ENCODE results near the gene OR51S1. TPM values are rescaled to one million over a fixed set of nuclear protein-coding genes. Genes with fewer than 3 reads are reported as not detected.
"Not testable (repeated sequence)": the region's sequence is repeated elsewhere in the genome, so short reads cannot be mapped to it uniquely, and the experiment has no call there.

OR51S1 gene, protein sequence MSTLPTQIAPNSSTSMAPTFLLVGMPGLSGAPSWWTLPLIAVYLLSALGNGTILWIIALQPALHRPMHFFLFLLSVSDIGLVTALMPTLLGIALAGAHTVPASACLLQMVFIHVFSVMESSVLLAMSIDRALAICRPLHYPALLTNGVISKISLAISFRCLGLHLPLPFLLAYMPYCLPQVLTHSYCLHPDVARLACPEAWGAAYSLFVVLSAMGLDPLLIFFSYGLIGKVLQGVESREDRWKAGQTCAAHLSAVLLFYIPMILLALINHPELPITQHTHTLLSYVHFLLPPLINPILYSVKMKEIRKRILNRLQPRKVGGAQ
- total RNA-seq: not detected

DNA sequence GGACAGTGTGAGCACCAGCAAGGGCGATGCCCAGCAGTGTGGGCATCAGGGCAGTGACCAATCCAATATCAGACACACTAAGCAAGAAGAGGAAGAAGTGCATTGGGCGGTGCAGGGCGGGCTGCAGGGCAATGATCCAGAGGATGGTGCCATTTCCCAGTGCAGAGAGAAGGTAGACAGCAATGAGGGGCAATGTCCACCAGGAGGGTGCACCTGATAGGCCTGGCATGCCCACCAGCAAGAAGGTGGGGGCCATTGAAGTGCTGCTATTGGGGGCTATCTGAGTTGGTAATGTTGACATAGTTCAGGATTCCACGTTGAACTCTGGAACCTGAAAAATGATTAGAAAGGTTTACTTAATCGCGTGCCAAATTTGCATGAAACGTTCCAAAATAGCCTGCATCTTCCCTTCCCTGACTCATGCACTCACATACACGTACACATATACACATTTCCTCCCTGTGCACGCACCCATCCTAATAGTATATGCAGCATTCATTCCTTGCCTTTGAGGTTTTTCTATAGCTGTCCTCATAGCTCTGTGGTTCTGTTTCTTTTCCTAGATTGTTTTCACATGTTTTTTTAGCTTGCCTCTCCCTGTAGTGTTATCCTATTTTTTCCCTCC is at the start of gene OR51S1:
Gene OR51S1, minus strand, starts transcription at position 301 of the 625 bp plus-strand sequence. Its CDS starts 0 bp downstream, at position 301.
- Mint-ChIP-seq H3K9me3 (ENCODE audit: low read depth) (no peaks in the 10 kb centered on the region), H3K36me3 (no peaks in the 10 kb centered on the region), H3K4me3 (no peak within 1 kb of the TSS), H3K27me3 (peaks cover 2% of the 10 kb centered on the region), H3K4me1 (no peaks in the 10 kb centered on the region), H3K27ac (no peak within 1 kb of the TSS)
- no peak for ATAC-seq
- DNase-seq: no peak
- CTCF ChIA-PET: no interaction called here

DNA sequence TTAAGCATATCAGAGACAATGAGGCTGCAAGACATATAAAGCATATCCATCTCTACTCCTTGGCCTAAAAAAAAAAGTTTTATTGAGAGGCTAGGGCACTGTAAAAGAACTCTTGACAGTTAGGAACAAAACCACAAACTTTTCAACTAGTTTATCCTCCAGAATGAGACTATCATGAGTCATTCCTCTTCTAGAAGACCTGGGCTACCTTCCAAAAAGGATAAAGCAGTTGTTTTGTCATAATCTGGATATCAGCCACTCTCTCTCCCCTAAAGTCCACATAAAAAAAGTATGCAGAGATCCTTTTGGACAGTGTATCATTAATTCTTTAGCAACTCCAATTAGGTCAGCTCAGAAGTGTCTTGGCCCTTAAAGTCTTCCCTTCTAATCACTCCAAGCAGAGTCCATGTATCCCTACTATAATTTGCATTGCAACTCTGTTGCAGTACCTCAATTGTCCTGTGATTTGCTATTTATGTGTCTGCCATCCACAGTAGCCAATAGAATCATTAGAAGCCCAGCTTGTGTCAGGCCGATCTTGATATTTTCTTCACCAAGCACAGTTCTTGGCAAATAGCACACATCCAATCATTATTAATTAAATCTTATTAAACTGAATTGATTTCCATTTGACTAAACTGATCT is 43.1 kb upstream of the OR51S1 start:
- DNase-seq (no peak), ATAC-seq (no peak)
- Mint-ChIP-seq H3K4me3 (no peak overlapping the region), H3K9me3 (ENCODE audit: low read depth) (no peaks in the 10 kb centered on the region), H3K27ac (no peak overlapping the region), H3K36me3 (no peaks in the 10 kb centered on the region), H3K27me3 (no peaks in the 10 kb centered on the region), H3K4me1 (no peaks in the 10 kb centered on the region)
- CTCF ChIA-PET: no interaction called here

DNA sequence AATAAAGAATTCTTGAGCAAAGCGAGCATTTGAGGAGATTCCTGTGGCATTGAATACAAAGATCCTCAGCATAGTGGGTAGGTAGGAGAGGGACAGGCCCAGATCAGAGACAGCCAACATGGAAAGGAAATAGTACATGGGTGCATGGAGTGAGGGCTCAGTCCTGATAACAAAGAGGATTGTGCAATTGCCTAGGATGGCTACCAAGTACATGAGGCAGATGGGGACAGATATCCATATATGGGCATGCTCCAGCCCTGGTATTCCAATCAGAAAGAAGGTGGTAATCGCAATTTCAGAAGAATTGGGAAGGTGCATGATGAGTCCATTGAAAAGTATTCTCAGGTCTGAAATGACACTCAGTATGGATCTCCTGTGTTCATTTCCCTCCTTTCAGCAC is 41.3 kb upstream of the OR51S1 start:
- CTCF ChIA-PET: no interaction called here
- ATAC-seq: no peak

DNA sequence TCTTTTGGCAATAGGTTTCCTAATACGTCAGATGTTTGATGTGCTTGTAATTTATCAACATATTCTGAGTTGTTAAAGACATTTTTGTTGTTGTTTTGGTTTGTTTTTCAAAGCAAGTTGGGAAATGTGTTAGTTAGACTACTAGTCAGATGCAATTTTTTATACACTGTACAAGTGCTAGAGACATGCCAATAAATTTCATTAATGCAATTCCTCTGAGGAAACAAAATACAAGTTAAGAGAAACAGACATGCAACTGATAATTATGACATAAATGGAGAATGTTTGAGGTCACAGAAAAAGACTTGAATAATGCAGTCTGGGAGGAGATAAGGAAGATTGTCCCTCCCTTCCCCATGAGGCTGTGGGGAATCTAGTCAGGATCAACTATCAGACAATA is 38.6 kb upstream of the OR51S1 start:
- DNase-seq (no peak), ATAC-seq (no peak)
- H3K9me3 Mint-ChIP-seq (ENCODE audit: low read depth): no peaks in the 10 kb centered on the region
- no peaks in the 10 kb centered on the region for H3K27me3 Mint-ChIP-seq
- no peaks in the 10 kb centered on the region for H3K36me3 Mint-ChIP-seq
- H3K27ac Mint-ChIP-seq: no peak overlapping the region
- CTCF ChIA-PET: no interaction called here
- H3K4me1 Mint-ChIP-seq: no peaks in the 10 kb centered on the region
- H3K4me3 Mint-ChIP-seq: no peak overlapping the region

More for the DNA sequence above, 41.3 kb upstream of the OR51S1 start:
- H3K27me3 Mint-ChIP-seq: no peaks in the 10 kb centered on the region
- DNase-seq: no peak
- H3K4me1 Mint-ChIP-seq: no peaks in the 10 kb centered on the region
- H3K9me3 Mint-ChIP-seq (ENCODE audit: low read depth): no peaks in the 10 kb centered on the region
- H3K4me3 Mint-ChIP-seq: no peak overlapping the region
- no peaks in the 10 kb centered on the region for H3K36me3 Mint-ChIP-seq
- no peak overlapping the region for H3K27ac Mint-ChIP-seq

DNA sequence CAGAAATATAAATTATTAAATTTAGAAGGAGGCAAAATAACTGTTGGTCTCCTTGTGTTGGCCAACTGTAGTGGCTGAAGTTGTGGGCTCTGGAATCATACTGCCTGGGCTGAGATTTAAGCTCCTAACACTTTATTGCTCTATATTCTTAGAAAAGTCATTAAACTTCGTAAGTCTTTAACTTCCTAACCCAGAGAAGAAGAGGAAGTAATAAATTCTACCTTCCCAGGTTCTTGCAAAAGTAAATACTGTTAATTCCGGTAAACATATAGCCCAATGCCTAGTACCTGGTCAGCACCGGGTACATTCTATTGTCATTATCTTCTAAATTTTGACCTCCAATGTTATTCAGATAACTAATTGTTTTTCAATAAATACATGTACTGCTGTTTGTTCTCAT is 37.2 kb upstream of the OR51S1 start:
- Mint-ChIP-seq H3K4me3 (no peak overlapping the region), H3K27ac (no peak overlapping the region), H3K4me1 (no peaks in the 10 kb centered on the region), H3K36me3 (no peaks in the 10 kb centered on the region), H3K9me3 (ENCODE audit: low read depth) (no peaks in the 10 kb centered on the region), H3K27me3 (no peaks in the 10 kb centered on the region)
- no peak for DNase-seq
- no peak for ATAC-seq
- CTCF ChIA-PET: no interaction called here

DNA sequence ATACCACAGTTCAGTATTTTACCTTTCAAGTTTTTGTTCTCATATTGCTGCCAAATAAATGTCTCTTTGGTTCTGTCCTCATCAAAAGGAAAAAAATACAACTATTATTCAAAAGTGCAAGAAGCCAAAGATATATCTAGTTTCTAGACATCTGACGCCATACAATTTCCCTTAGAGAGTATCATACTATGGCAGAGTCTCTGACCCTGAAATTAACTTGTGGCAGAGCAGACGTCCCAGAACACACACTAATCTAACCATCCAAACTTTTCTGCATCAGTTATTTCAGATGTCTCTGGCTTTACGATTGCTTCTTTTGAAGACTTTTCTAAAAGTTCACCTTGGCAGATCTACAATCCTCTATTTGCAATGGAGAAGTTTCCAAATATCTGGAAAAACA is 35.4 kb upstream of the OR51S1 start:
- ATAC-seq (no peak), DNase-seq (no peak)
- Mint-ChIP-seq H3K27ac (no peak overlapping the region), H3K4me3 (no peak overlapping the region), H3K9me3 (ENCODE audit: low read depth) (no peaks in the 10 kb centered on the region), H3K27me3 (no peaks in the 10 kb centered on the region), H3K36me3 (no peaks in the 10 kb centered on the region), H3K4me1 (no peaks in the 10 kb centered on the region)
- CTCF ChIA-PET: no interaction called here

DNA sequence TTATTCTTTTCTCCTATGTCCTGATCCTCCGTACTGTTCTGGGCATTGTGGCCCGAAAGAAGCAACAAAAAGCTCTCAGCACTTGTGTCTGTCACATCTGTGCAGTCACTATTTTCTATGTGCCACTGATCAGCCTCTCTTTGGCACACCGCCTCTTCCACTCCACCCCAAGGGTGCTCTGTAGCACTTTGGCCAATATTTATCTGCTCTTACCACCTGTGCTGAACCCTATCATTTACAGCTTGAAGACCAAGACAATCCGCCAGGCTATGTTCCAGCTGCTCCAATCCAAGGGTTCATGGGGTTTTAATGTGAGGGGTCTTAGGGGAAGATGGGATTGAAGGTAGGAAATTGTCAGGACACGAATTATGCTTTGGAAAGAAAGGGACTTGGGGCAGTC is 33.5 kb upstream of the OR51S1 start:
- Mint-ChIP-seq H3K4me1 (no peaks in the 10 kb centered on the region), H3K27ac (no peak overlapping the region), H3K27me3 (no peaks in the 10 kb centered on the region), H3K9me3 (ENCODE audit: low read depth) (no peaks in the 10 kb centered on the region), H3K36me3 (no peaks in the 10 kb centered on the region), H3K4me3 (no peak overlapping the region)
- ATAC-seq (no peak), DNase-seq (no peak)
- CTCF ChIA-PET: no interaction called here

DNA sequence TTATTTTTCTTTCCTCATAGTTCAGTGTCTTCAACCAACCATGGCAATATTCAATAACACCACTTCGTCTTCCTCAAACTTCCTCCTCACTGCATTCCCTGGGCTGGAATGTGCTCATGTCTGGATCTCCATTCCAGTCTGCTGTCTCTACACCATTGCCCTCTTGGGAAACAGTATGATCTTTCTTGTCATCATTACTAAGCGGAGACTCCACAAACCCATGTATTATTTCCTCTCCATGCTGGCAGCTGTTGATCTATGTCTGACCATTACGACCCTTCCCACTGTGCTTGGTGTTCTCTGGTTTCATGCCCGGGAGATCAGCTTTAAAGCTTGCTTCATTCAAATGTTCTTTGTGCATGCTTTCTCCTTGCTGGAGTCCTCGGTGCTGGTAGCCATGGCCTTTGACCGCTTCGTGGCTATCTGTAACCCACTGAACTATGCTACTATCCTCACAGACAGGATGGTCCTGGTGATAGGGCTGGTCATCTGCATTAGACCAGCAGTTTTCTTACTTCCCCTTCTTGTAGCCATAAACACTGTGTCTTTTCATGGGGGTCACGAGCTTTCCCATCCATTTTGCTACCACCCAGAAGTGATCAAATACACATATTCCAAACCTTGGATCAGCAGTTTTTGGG is 33.0 kb upstream of the OR51S1 start, which contains the start of gene OR51T1:
Gene OR51T1, plus strand, starts transcription at position 41 of the 641 bp plus-strand sequence. Its CDS starts 0 bp downstream, at position 41.
- H3K4me3 Mint-ChIP-seq: no peak within 1 kb of the TSS
- no peaks in the 10 kb centered on the region for H3K36me3 Mint-ChIP-seq
- ATAC-seq: no peak
- H3K27me3 Mint-ChIP-seq: no peaks in the 10 kb centered on the region
- no peaks in the 10 kb centered on the region for H3K4me1 Mint-ChIP-seq
- no peak within 1 kb of the TSS for H3K27ac Mint-ChIP-seq
- H3K9me3 Mint-ChIP-seq (ENCODE audit: low read depth): no peaks in the 10 kb centered on the region
- CTCF ChIA-PET: no interaction called here
- DNase-seq: no peak

DNA sequence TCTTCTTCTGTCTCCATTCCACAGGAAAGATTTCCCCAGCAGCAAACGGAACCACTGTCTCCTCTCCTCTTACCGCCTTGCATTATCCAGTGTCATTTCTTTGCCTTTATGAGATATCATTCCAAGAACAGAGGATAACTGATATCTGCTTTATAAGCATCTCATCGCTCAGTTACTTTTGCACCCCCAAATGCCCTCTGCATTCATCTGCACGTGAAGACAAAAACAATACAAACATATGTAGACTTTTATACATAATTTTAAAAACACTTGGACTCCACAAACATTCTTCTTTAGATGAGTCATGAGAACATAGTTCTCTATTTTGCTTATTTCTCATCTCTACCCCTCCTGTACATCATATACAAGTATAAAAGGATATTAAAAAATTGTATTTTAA is 32.2 kb upstream of the OR51S1 start:
- H3K27ac Mint-ChIP-seq: no peak overlapping the region
- H3K9me3 Mint-ChIP-seq (ENCODE audit: low read depth): no peaks in the 10 kb centered on the region
- H3K4me3 Mint-ChIP-seq: no peak overlapping the region
- H3K36me3 Mint-ChIP-seq: no peaks in the 10 kb centered on the region
- CTCF ChIA-PET: no interaction called here
- no peaks in the 10 kb centered on the region for H3K4me1 Mint-ChIP-seq
- no peaks in the 10 kb centered on the region for H3K27me3 Mint-ChIP-seq
- ATAC-seq (no peak), DNase-seq (no peak)

DNA sequence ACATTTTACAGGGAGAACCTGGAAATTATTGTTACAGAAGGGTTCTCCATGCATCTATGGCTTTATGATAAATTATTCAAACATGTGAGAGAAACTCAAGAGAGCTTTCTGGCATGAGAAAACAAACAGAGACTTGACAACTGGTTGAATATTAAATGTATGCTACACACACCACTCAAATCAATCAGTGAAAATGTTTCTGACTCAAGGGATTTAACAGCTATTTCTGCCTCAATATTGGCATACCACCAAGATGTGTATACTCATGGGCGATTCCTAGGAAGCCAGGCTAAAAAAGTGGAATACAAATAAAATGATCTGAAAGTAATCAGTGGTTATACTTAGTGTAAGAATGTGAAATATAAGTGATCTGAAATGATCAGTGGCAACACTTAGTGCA is 16.8 kb upstream of the OR51S1 start:
- DNase-seq (no peak), ATAC-seq (no peak)
- Mint-ChIP-seq H3K4me1 (no peaks in the 10 kb centered on the region), H3K4me3 (no peak overlapping the region), H3K27me3 (no peaks in the 10 kb centered on the region), H3K27ac (no peak overlapping the region), H3K36me3 (no peaks in the 10 kb centered on the region), H3K9me3 (ENCODE audit: low read depth) (no peaks in the 10 kb centered on the region)
- CTCF ChIA-PET: no interaction called here

DNA sequence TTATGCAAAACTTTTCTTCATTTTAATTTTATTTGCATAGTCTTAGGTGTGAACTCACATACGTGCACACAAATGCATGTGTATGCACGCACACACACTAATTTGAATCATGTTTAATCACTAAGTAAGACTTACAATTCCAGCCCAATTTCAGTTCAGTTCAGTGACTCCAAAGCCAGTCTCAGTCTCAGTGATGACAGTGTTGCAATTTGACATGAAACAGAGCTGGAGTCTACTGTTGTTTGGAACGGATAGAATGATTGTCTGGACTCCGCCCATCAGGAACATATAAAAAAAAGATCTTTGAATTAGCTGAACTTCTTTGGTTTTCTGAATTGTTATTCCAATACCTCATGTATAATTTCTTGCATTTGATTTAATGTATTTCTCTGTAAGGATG is 14.9 kb upstream of the OR51S1 start:
- DNase-seq (no peak), ATAC-seq (no peak)
- Mint-ChIP-seq H3K9me3 (ENCODE audit: low read depth) (no peaks in the 10 kb centered on the region), H3K4me3 (no peak overlapping the region), H3K36me3 (no peaks in the 10 kb centered on the region), H3K27me3 (no peaks in the 10 kb centered on the region), H3K4me1 (no peaks in the 10 kb centered on the region), H3K27ac (no peak overlapping the region)
- CTCF ChIA-PET: no interaction called here

DNA sequence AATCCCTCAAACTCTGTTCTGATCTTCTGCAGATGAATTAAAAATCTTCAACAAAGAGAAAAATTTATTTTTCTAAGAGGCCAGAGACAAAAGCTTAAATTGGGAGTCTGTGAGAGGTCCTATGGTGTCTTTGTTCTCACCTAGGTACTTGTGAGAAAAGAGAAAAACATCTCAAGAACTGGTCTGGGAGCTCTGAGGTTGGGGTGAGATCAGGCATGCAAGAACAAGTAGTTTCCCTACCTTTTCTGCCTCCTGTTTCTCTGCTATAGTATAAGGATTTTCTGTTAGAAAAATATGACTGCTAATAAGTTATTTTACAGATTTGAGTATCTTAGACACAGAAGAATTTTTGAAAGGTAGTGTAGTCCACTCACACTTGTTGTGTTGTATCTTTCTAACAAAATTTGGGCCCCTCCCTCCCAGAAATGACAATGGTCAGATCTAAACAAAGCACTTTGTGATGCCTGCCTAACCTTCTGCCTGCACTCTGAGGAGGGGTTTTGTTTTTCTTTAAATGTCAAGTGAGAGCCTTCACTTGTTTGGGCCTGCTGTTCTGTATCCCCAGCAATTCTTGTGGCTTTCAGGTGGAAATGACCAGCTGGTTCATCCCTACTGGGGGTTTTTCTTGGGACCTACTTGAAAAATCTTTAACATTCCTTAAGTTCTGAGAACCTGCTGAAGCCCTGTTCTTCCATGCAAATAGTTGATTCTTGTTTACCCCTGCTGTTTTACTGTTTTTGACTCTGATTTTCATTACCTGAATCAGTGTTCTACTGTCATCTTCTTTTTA is 13.6 kb upstream of the OR51S1 start:
- ATAC-seq: no peak
- Mint-ChIP-seq H3K9me3 (ENCODE audit: low read depth) (no peaks in the 10 kb centered on the region), H3K4me1 (no peaks in the 10 kb centered on the region), H3K36me3 (no peaks in the 10 kb centered on the region), H3K27me3 (no peaks in the 10 kb centered on the region), H3K27ac (no peak overlapping the region), H3K4me3 (no peak overlapping the region)
- DNase-seq: no peak
- CTCF ChIA-PET: no interaction called here

DNA sequence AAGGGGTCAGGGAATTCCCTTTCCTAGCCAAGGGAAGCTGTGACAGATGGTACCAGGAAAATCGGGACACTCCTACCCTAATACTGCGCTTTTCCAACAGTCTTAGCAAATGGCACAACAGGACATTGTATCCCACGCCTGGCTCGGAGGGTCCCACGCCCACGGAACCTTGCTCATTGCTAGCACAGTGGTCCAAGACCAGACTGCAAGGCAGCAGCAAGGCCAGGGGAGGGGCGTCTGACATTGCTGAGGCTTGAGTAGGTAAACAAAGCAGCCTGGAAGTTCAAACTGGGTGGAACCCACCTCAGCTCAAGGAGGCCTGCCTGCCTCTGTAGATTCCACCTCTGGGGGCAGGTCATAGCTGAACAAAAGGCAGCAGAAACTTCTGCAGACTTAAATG is 5.3 kb upstream of the OR51S1 start:
- CTCF ChIA-PET; H3K27me3 Mint-ChIP-seq; H3K36me3 Mint-ChIP-seq; DNase-seq; H3K4me1 Mint-ChIP-seq; ATAC-seq; H3K9me3 Mint-ChIP-seq (ENCODE audit: low read depth); H3K4me3 Mint-ChIP-seq; H3K27ac Mint-ChIP-seq: not testable (repeated sequence)
